Measurements from ENCODE around the gene SLC25A51.

SLC25A51 gene, protein sequence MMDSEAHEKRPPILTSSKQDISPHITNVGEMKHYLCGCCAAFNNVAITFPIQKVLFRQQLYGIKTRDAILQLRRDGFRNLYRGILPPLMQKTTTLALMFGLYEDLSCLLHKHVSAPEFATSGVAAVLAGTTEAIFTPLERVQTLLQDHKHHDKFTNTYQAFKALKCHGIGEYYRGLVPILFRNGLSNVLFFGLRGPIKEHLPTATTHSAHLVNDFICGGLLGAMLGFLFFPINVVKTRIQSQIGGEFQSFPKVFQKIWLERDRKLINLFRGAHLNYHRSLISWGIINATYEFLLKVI

DNA sequence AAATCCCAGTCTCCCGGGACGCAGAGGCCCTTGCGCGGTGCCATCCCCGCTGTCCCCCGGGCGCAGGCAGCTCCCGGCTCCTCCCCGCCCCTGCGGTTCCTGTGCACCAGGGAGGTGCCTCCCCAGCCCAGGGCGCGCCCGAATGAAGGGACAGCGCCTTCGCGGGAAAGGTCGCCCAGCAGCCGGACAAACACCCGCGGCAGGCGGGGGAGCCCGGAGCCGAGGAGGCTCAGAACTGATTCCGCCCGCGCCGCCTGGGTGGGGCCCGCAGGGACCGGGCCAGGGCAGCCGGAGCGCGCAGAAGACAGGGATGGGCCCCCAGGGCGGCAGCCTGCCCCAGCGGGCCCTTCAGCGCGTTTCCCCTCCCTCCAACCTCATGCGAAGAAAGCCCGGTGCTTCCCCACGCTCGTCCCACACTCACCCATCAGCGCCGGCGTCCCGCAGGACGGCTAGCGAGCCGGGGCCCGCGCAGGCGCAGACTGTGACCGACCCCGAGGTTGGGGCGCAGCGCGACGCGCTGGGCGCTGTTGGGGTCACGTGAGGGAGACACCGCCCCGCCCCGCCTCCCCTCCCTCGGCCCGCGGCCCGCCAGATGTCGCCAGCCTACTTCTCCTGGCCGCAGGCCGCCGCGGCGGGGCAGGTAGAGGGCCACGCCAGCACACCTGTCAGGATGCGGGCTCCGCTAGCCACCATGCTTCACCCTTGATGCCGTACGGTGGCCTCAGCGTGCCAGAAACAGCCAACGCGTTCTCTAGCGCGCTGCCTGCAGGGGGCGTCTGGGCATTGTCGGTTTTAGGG lies at the start of gene SLC25A51:
Gene SLC25A51, minus strand, starts transcription at position 481 of the 798 bp plus-strand sequence. CDS start 15,577 bp downstream, outside the sequence.
- H3K4me1 ChIP-seq (ENCODE audit: control insufficient read depth, insufficient read depth, low read length), result peaks cover 3% of the 10 kb centered on the region; the same call in 1 of the 2 replicates

DNA sequence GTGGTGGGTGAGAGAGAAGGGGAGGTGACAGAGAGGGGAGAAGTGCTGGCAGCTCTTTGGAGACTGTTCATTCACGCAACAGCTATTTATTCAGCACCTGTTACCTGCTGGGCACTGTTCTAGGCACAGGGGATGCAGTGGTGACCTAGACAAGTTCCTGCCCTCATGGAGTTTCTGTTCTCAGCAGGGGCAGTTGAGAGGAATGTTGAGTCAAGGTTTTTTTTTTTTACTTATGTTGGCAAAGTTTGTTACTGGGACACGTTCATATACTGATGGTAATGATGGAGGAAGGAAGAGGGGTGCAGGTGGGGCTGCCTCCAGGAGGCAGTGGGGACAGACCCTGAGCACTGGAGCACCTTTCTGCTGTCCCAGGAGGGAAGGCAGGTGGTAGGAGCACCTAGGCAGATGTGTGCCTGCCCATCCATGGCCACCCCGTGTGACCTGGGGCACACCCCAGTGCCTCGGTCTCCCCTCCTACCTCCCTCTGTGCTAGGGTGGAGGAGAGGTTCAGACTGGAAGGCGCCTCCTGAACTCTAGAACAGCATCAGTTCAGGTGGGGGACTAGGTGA lies 49.4 kb upstream of the SLC25A51 start:
- no peak for DNase-seq (ENCODE audit: low read depth, low spot score)
- H3K27me3 ChIP-seq (ENCODE audit: control insufficient read depth, insufficient read depth, low read length), result no peaks in the 10 kb centered on the region
- no peak overlapping the region for H3K4me3 ChIP-seq (ENCODE audit: low read length)
- no peaks in the 10 kb centered on the region for H3K9me3 ChIP-seq (ENCODE audit: control insufficient read depth, insufficient read depth, low read length)
- no CpG with 5 or more reads among the region's 5 CpGs for WGBS (ENCODE audit: insufficient coverage, insufficient read length)
- no peaks in the 10 kb centered on the region for H3K36me3 ChIP-seq (ENCODE audit: control insufficient read depth, insufficient read depth, low read length)
- H3K4me1 ChIP-seq (ENCODE audit: control insufficient read depth, insufficient read depth, low read length), result no peaks in the 10 kb centered on the region
- no peak overlapping the region for H3K27ac ChIP-seq (ENCODE audit: low read length)

More for the DNA sequence above, at the start of gene SLC25A51:
- Histone ChIP-seq H3K4me3 (ENCODE audit: low read length) (peak within 1 kb of the TSS; percentile 78), H3K9me3 (ENCODE audit: control insufficient read depth, insufficient read depth, low read length) (no peaks in the 10 kb centered on the region), H3K27ac (ENCODE audit: low read length) (no peak within 1 kb of the TSS), H3K36me3 (ENCODE audit: control insufficient read depth, insufficient read depth, low read length) (no peaks in the 10 kb centered on the region; the same call in 1 of the 2 replicates), H3K27me3 (ENCODE audit: control insufficient read depth, insufficient read depth, low read length) (no peaks in the 10 kb centered on the region)
- peak; percentile 78 for DNase-seq (ENCODE audit: low read depth, low spot score)
- no CpG with 5 or more reads among the region's 84 CpGs for WGBS (ENCODE audit: insufficient coverage, insufficient read length)

DNA sequence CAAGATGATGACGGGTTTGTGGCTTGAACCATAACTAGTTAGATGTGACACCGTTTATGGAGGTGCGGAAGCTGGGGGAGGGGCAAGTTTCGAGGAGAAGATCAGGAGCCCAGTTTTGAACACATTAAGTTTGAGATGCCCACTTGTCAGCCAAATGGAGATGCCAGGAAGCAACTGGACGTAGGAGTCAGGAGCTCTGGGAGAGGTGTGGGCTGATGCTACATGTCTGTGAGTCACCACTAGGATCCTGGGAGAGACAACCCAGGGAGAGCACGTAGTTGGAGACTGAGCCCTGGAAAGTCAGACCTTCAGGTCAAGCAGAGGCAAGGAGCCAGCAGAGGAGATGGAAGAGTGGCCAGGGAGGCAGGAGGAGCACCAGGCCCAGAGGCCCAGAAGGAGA lies 48.8 kb upstream of the SLC25A51 start:
- Histone ChIP-seq H3K9me3 (ENCODE audit: control insufficient read depth, insufficient read depth, low read length) (no peaks in the 10 kb centered on the region), H3K27me3 (ENCODE audit: control insufficient read depth, insufficient read depth, low read length) (no peaks in the 10 kb centered on the region), H3K4me3 (ENCODE audit: low read length) (no peak overlapping the region), H3K4me1 (ENCODE audit: control insufficient read depth, insufficient read depth, low read length) (no peaks in the 10 kb centered on the region), H3K36me3 (ENCODE audit: control insufficient read depth, insufficient read depth, low read length) (no peaks in the 10 kb centered on the region), H3K27ac (ENCODE audit: low read length) (no peak overlapping the region)
- WGBS (ENCODE audit: insufficient coverage, insufficient read length), result no CpG with 5 or more reads among the region's 6 CpGs
- no peak for DNase-seq (ENCODE audit: low read depth, low spot score)

DNA sequence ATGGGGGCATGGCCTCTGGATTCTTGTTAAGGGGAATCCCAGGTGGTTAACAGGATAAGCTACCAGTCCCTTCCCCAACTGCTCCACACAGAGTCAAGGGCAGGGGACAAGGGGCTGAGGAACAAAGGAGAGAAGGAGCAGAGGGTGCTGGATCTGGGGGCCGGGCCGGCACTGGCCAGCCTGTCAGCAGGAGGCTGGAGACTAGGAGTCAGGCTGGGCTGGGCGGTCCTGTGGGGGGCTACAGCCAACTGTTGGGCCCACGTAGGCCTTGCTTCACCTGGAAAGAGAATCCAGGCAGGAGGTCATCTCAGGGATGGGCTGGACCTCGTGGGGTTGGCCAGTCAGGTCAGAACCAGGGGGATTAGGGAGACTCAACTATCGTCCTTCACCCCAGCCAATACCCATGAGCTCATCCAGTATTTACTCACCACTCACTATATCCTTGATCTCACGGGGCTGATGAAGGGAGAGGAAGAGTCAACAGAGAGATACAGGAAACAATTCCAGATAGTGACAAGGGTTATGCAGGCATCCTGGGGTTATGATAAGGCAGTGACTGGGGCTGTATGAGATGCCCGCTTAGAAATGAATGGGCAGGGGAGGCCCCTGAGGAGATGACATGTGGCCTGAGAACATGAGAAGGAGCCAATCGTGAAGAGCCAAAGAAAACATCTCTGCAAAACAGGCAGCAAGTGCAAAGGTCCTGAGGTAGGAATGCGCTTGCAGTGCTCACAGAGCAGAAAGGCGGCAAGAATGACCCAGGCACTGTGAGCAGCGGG lies 47.9 kb upstream of the SLC25A51 start:
- Histone ChIP-seq H3K36me3 (ENCODE audit: control insufficient read depth, insufficient read depth, low read length) (no peaks in the 10 kb centered on the region), H3K27me3 (ENCODE audit: control insufficient read depth, insufficient read depth, low read length) (no peaks in the 10 kb centered on the region), H3K9me3 (ENCODE audit: control insufficient read depth, insufficient read depth, low read length) (no peaks in the 10 kb centered on the region), H3K4me1 (ENCODE audit: control insufficient read depth, insufficient read depth, low read length) (no peaks in the 10 kb centered on the region), H3K27ac (ENCODE audit: low read length) (no peak overlapping the region), H3K4me3 (ENCODE audit: low read length) (no peak overlapping the region)
- no CpG with 5 or more reads among the region's 12 CpGs for WGBS (ENCODE audit: insufficient coverage, insufficient read length)
- no peak for DNase-seq (ENCODE audit: low read depth, low spot score)

DNA sequence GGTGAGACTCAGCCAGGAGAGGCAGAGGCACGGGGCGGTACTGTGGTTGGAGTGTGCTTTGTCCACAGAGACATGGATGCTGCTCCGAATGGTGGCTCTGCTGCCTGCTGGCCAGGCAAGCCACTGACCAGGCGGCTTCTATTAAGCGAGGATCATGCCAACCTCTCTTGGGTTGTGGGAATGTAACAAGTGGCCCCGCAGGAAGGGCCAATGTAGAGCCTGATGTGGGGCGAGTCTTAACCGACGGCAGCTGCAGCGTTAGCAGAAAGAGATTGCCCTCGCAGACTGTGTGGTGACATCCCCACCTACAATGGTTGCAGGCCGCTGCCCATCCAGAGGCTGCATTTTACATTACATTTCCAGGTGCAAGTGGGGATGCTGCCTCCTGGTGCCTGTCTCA lies 46.6 kb upstream of the SLC25A51 start:
- Histone ChIP-seq H3K4me3 (ENCODE audit: low read length) (no peak overlapping the region), H3K36me3 (ENCODE audit: control insufficient read depth, insufficient read depth, low read length) (0 out of 2 replicates have a peak, but pooled peaks cover 5% of the 10 kb centered on the region), H3K27me3 (ENCODE audit: control insufficient read depth, insufficient read depth, low read length) (no peaks in the 10 kb centered on the region), H3K9me3 (ENCODE audit: control insufficient read depth, insufficient read depth, low read length) (no peaks in the 10 kb centered on the region), H3K27ac (ENCODE audit: low read length) (no peak overlapping the region), H3K4me1 (ENCODE audit: control insufficient read depth, insufficient read depth, low read length) (no peaks in the 10 kb centered on the region)
- WGBS (ENCODE audit: insufficient coverage, insufficient read length), result no CpG with 5 or more reads among the region's 12 CpGs
- DNase-seq (ENCODE audit: low read depth, low spot score), result no peak

DNA sequence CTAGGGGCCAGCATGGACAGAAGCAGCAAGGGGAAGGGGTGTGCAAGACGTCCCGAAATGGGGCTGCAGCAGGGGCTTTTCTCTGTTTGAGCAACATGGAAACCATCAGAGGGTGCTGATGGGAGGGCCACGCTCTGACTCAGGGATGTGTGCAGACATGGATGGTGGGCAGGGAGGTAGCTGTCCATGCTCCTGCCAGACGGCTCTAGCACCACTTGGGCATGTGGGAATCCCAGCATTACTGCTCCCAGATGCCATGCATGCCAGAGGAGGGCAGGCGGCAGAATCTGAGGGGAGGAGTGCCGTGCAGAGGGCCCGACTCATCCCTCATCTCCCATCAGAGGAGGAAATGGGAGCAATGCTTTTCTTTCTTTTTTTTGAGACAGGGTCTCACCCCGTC lies 45.6 kb upstream of the SLC25A51 start:
- Histone ChIP-seq H3K27me3 (ENCODE audit: control insufficient read depth, insufficient read depth, low read length) (no peaks in the 10 kb centered on the region), H3K4me3 (ENCODE audit: low read length) (no peak overlapping the region), H3K9me3 (ENCODE audit: control insufficient read depth, insufficient read depth, low read length) (no peaks in the 10 kb centered on the region), H3K36me3 (ENCODE audit: control insufficient read depth, insufficient read depth, low read length) (0 out of 2 replicates have a peak, but pooled peaks cover 5% of the 10 kb centered on the region), H3K4me1 (ENCODE audit: control insufficient read depth, insufficient read depth, low read length) (peaks cover 4% of the 10 kb centered on the region), H3K27ac (ENCODE audit: low read length) (no peak overlapping the region)
- no peak for DNase-seq (ENCODE audit: low read depth, low spot score)
- WGBS (ENCODE audit: insufficient coverage, insufficient read length), result no CpG with 5 or more reads among the region's 8 CpGs

DNA sequence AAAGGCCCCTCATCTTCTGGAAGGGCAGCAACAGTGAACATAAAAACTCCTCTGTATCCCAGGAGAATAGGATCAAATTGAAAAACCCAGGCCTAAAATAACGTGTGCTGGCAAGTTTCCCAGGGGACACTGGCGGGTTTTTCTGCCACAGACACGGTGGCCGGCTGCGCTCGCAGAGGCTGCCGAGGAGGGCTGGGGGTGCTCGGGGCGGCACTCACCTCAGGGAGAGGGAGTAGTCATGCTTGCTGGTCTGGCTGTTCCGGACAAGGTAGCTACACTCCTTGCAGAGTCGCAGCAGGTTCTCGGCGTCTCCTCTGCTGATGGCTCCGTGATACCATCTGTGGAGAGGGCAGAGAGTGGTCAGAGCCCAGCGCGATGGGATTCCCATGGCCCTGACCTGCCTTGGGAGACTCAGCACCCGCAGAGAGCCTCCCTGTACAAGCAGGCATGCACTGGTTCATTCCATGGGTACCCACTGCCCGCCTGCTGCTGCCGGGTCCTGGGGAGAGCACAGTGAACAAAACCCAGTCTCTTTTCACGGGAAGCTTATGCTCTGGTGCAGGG lies 44.6 kb upstream of the SLC25A51 start:
- Histone ChIP-seq H3K27me3 (ENCODE audit: control insufficient read depth, insufficient read depth, low read length) (no peaks in the 10 kb centered on the region), H3K4me1 (ENCODE audit: control insufficient read depth, insufficient read depth, low read length) (peaks cover 9% of the 10 kb centered on the region), H3K4me3 (ENCODE audit: low read length) (no peak overlapping the region), H3K27ac (ENCODE audit: low read length) (no peak overlapping the region), H3K9me3 (ENCODE audit: control insufficient read depth, insufficient read depth, low read length) (no peaks in the 10 kb centered on the region), H3K36me3 (ENCODE audit: control insufficient read depth, insufficient read depth, low read length) (0 out of 2 replicates have a peak, but pooled peaks cover 5% of the 10 kb centered on the region)
- no peak for DNase-seq (ENCODE audit: low read depth, low spot score)
- no CpG with 5 or more reads among the region's 20 CpGs for WGBS (ENCODE audit: insufficient coverage, insufficient read length)

DNA sequence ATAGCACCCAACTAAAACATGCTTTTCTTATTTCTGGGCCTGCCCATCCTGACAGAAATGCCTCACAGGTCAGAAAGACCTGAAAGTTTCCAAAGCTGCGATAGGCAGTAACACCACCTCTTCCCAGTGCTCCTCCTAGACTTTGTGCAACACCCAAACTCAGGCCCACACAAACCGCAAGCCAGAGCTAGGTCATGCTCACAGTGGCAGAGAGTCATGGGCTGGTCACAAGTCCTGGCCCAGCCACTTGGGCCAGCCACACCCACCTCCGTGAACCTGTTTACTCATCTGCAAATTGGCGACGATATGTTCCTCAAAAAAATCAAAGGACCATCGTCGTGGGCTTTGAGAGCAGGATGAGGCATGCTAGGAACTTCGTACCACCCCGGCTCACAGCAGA lies 44.0 kb upstream of the SLC25A51 start:
- Histone ChIP-seq H3K36me3 (ENCODE audit: control insufficient read depth, insufficient read depth, low read length) (0 out of 2 replicates have a peak, but pooled peaks cover 5% of the 10 kb centered on the region), H3K27ac (ENCODE audit: low read length) (no peak overlapping the region), H3K4me1 (ENCODE audit: control insufficient read depth, insufficient read depth, low read length) (peaks cover 9% of the 10 kb centered on the region), H3K9me3 (ENCODE audit: control insufficient read depth, insufficient read depth, low read length) (no peaks in the 10 kb centered on the region), H3K4me3 (ENCODE audit: low read length) (no peak overlapping the region), H3K27me3 (ENCODE audit: control insufficient read depth, insufficient read depth, low read length) (no peaks in the 10 kb centered on the region)
- DNase-seq (ENCODE audit: low read depth, low spot score), result no peak
- no CpG with 5 or more reads among the region's 9 CpGs for WGBS (ENCODE audit: insufficient coverage, insufficient read length)

DNA sequence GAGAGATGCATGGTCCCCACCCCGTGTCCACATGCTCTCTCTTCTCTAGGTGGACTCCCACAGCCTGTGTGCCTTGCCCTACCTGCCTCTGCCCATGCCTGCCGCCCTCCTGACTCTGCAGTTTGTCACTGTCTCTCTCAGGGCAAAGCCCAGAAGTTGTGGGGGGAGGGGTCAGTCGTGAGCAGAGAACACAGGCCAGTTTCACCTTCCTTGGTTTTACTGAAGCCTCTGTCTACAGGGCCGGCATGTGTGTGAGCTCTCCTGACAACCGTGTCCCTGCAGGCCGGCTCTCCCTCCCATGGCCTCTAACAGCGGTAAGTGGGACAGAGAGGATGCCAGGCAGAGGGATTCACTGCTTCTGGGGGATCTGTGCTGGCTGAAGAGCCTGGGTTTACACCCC lies 43.5 kb upstream of the SLC25A51 start:
- Histone ChIP-seq H3K9me3 (ENCODE audit: control insufficient read depth, insufficient read depth, low read length) (no peaks in the 10 kb centered on the region), H3K4me3 (ENCODE audit: low read length) (no peak overlapping the region), H3K4me1 (ENCODE audit: control insufficient read depth, insufficient read depth, low read length) (peaks cover 9% of the 10 kb centered on the region), H3K36me3 (ENCODE audit: control insufficient read depth, insufficient read depth, low read length) (0 out of 2 replicates have a peak, but pooled peaks cover 5% of the 10 kb centered on the region), H3K27ac (ENCODE audit: low read length) (no peak overlapping the region), H3K27me3 (ENCODE audit: control insufficient read depth, insufficient read depth, low read length) (no peaks in the 10 kb centered on the region)
- WGBS (ENCODE audit: insufficient coverage, insufficient read length), result no CpG with 5 or more reads among the region's 7 CpGs
- DNase-seq (ENCODE audit: low read depth, low spot score), result no peak

All from iPS DF 6.9 (cell line).